ENCODE results near the gene TCL1B.

TCL1B gene

DNA sequence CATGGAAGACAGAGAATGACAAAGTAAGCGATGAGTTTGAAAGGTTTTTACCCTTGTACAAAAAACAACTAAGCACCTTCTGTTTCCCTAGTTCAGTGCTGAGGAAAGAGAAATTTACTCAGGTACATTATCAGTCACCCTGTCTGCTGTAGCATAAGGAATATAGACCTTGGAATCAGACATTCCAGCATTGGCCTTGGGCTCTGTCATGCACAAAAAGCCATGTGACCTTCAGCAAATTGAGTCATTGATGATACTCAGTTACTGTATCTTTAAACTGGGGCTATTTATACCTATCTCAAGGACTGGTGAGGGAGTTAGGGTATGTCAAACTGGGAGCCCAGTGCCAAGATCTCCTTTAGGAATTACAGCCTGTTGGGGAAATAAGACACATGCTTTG, 47.0 kb downstream of the TCL1B start:
- H3K4me3 ChIP-seq (ENCODE audit: low read length), result no peak overlapping the region
- no peak for DNase-seq (ENCODE audit: low read depth, low spot score)

DNA sequence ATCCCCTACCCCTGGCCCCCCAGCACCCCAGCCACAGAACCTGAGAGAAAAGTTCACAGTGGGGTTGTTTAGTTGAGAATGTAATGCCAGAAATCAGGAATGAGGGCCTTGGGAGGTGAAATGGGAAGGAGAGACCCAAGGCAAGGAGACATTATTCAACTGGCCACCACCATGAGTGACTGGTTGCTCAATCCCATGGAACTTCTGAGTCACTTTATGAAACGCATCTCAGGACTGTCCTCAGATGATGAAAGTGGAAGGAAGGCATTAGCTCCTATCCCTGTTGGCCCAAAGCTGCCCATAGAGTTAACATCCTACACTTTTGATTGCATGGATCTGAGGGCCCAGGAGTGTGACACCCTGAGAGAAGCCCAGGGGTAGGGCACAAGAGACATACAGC, 53.1 kb downstream of the TCL1B start:
- no peak for DNase-seq (ENCODE audit: low read depth, low spot score)
- no peak overlapping the region for H3K4me3 ChIP-seq (ENCODE audit: low read length)

GRCh38 chr14:95741038-95741490, 54.8 kb downstream of the TCL1B start:
- no peak overlapping the region for H3K4me3 ChIP-seq (ENCODE audit: low read length)
- DNase-seq (ENCODE audit: low read depth, low spot score), result peak; percentile 67

DNA sequence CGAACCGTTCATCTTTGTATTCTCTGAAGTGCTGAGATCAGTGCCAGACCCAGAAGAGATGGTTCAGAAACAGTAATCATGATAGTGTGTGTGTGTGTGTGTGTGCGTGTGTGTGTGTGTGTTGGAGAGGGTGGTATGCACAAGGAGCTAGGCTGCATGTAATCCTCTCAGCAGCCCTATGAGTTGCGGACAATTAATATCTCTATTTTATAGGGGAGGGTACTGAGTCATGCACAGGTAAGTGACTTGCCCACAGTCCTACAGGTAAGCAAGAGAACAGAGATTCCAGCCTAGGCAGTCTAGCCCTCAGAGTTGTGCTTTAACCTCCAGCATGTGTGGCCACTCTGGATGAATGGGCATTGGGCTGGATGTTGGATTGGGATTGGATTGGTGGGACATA, 55.6 kb downstream of the TCL1B start:
- no peak overlapping the region for H3K4me3 ChIP-seq (ENCODE audit: low read length)
- no peak for DNase-seq (ENCODE audit: low read depth, low spot score)

Data from Jurkat, Clone E6-1 (cell line).